Measurements from ENCODE around the gene CYP27A1.

CYP27A1 gene

DNA sequence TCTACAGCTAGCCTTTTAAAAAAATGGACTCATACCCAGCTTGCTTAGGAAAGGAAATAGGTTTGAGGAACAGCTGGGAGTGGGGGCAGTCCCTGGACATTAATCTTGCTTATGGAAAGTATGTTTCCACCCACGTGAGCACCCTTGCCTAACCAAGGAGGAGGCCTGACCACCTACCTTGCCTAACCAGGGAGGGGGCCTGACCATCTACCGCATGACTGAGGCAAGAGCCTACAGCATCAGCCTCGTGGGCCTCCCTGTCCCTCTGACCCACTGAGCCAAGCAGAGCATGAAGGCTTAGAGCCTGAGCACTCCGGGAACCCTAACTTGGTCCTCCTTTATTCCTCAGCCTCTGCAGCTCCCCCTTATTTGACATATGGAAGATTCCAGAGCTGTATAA lies 29.4 kb downstream of the CYP27A1 start:
- DNase-seq (ENCODE audit: low spot score) = no peak
- no peak for FAIRE-seq

DNA sequence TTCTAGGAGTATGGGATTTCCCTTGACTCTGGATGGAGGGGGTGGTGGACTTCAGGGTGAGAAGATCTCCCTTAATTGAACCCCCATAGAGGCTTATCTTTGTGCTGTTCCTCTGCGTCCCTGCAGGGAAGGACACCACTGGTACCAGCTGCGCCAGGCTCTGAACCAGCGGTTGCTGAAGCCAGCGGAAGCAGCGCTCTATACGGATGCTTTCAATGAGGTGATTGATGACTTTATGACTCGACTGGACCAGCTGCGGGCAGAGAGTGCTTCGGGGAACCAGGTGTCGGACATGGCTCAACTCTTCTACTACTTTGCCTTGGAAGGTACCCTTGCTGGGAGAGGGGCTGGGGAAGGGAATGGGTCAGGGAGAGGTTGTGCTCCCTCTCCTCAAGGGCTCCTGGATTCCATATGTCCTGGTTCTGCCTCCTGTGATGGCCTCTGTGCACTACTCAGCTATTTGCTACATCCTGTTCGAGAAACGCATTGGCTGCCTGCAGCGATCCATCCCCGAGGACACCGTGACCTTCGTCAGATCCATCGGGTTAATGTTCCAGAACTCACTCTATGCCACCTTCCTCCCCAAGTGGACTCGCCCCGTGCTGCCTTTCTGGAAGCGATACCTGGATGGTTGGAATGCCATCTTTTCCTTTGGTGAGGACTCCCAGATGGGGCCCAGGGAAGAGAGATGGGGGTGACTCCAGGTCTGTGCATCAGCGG lies 30.3 kb downstream of the CYP27A1 start:
- FAIRE-seq (no peak), DNase-seq (ENCODE audit: low spot score) (no peak)

GRCh38 chr2:218812861-218813260 lies 30.9 kb downstream of the CYP27A1 start:
- no peak for DNase-seq (ENCODE audit: low spot score)
- FAIRE-seq = no peak

- DNase-seq (ENCODE audit: low spot score) (no peak), FAIRE-seq (no peak)
These were observed 32.0 kb downstream of the CYP27A1 start for GRCh38 chr2:218813771-218814460.

GRCh38 chr2:218814540-218815243 lies 32.7 kb downstream of the CYP27A1 start:
- FAIRE-seq (no peak), DNase-seq (ENCODE audit: low spot score) (no peak)

DNA sequence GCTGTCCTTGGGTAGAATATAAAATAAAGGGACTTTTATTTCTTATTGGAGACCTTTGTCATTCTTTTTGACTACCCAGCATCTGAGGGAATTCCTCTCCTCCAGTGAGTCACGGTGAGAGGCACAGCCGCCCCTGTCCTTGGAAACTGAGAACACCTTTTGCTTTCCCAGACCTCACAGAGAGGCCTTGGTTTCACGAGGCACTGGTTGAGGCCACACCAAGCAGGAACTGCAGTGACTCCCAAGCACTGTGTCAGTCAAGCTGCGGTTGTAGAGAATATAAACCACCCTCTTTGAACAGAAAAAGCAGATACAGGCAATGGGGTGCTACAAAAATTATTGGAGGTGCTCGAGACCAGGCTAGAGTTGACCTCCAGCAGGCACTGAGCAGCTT lies 33.3 kb downstream of the CYP27A1 start:
- no peak for FAIRE-seq
- DNase-seq (ENCODE audit: low spot score) = no peak

DNA sequence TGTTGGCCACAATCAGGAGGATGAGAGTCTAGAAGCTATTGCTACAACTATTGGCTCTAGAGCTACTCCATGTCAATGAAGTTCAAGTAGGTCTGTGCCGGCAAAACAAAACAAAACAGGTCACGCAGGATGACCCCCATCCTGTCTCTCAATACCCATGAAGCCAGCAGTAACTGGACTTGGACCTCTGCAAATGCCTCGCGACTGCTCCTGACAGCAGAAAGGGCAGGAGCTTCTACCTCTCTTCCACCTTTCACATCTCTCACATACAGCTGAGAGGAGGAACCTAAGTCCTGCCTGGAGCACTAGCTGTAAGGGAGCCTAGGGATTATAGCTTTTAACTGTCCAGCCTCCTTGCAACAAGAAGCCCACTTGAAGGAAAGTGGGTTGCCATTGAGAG lies 33.7 kb downstream of the CYP27A1 start:
- DNase-seq (ENCODE audit: low spot score) (no peak), FAIRE-seq (no peak)

DNA sequence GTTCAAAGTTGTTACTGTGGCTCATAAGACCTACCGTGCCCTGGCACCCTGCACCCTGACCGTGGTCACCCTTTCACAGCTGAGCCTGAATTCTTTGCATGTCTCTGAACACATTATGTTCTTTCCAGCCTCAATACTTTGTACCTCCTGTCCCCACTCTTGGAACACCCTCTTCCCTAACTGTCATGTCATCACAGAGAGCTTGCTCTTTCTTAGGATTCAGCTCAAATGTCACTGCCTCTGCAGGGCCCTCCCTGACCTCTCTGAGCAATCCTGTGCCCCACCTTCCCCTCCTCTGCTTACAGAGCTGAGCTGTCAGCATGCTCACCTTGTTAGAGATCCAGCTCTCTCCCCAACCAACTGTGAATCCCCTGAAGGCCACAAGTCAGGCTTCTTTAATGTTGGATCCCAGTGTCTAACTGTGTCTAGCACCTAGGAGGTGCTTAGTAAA lies 34.6 kb downstream of the CYP27A1 start:
- DNase-seq (ENCODE audit: low spot score) = no peak
- no peak for FAIRE-seq

DNA sequence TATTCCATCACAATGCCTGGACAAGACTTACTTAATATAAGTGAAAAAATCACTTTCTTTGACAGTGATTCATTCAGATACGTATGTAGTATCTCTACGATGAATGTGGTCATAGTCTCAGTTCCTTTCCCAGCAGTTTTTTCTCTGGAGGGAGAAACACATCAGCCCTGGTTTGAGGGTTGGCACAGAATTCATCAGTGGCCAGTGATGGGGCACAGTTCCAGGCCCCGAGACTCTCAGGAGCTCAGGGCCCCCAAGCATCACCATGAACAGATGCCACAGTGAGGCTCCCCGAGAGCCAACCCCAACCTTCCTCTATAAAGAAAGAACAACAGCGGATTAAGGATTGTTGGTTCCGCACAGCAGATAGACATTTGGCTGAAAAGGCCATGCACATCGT lies 37.1 kb downstream of the CYP27A1 start:
- DNase-seq (ENCODE audit: low spot score) (no peak), FAIRE-seq (no peak)

GRCh38 chr2:218820746-218821369 lies 38.9 kb downstream of the CYP27A1 start:
- FAIRE-seq = no peak
- no peak for DNase-seq (ENCODE audit: low spot score)

GRCh38 chr2:218821605-218822211 lies 39.8 kb downstream of the CYP27A1 start:
- no peak for FAIRE-seq
- no peak for DNase-seq (ENCODE audit: low spot score)

GRCh38 chr2:218822622-218823021 lies 40.7 kb downstream of the CYP27A1 start:
- FAIRE-seq = no peak
- no peak for DNase-seq (ENCODE audit: low spot score)

GRCh38 chr2:218823196-218823855 lies 41.4 kb downstream of the CYP27A1 start:
- no peak for DNase-seq (ENCODE audit: low spot score)
- no peak for FAIRE-seq

DNA sequence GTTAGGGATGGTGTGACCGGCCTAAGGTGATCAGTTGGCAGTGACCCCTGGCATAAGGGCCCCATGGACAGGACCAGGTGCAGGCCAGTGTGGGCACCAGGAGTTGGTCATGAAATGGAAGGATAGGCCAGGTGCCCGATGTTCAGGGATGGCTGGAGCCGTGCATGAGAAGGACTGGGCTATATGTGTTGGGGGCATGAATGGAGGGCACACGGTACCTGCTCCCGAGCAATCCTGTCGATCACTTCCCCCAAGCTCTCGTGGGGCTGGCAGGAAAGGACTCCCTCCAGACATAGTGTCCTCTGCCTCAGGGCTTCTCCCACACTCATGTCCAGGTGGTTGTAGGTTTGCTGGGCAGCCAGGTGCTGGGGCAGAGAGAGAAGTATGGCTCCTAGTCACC lies 42.1 kb downstream of the CYP27A1 start:
- no peak for FAIRE-seq

GRCh38 chr2:218826791-218827190 lies 44.8 kb downstream of the CYP27A1 start:
- FAIRE-seq (no peak), DNase-seq (ENCODE audit: low spot score) (no peak)

More for the DNA sequence above, 42.1 kb downstream of the CYP27A1 start:
- DNase-seq (ENCODE audit: low spot score) = no peak

- DNase-seq (ENCODE audit: low spot score) (no peak), FAIRE-seq (no peak)
These were observed 45.9 kb downstream of the CYP27A1 start for GRCh38 chr2:218827701-218828476.

DNA sequence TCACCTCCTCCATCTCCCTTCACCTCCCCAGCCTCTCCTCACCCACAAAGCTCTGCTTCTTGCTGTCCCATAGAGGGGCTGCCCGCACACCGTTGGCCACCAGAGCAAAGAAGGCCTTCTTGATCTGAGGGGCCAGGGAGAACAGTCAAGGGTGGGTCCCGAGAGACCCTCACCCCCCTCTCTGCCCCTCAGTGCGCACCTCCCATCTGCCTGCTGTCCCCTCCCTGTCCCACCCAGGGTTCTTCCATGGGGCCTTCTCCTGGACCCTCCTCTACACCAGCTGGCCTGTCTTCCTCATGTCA lies 46.5 kb downstream of the CYP27A1 start:
- FAIRE-seq (no peak), DNase-seq (ENCODE audit: low spot score) (no peak)

GRCh38 chr2:218829868-218830451 lies 48.0 kb downstream of the CYP27A1 start:
- no peak for DNase-seq (ENCODE audit: low spot score)
- FAIRE-seq = no peak

- FAIRE-seq = no peak
These were observed 48.8 kb downstream of the CYP27A1 start for GRCh38 chr2:218830526-218831306.

More at GRCh38 chr2:218830526-218831306, 48.8 kb downstream of the CYP27A1 start:
- DNase-seq (ENCODE audit: low spot score) = no peak
